K562 (cell line): ENCODE data around the gene TMEM184C. TPM values are rescaled to one million over a fixed set of nuclear protein-coding genes. Genes with fewer than 3 reads are reported as not detected.

ENCODE experiments used
- ATAC-seq: fragments of 200-7000 bp; cut with Tn5 transposase; 3 replicates; pipeline ENCODE4 v1.9.1; 2020; ENCODE audit warnings: moderate library complexity
- BruUV-seq: library from RNA; stranded (reverse); fragments of 400-500 nt; replicated peaks from 2 replicates; lab custom pipeline; 2021; lab: Mats Ljungman, UMichigan
- CTCF ChIA-PET: fragments of 300-600 bp; formaldehyde crosslinking; extraction: SDS; loops from one replicate; lab custom pipeline; 2021; ENCODE audit warnings: low intra/inter-chr PET ratio; lab: Yijun Ruan, JAX
- POLR2A ChIA-PET: fragments of 300-600, 350-650 bp; sonication (Branson Sonifier 250); formaldehyde crosslinking; extraction: SDS; loops from one replicate; lab custom pipeline; 2021; ENCODE audit warnings: antibody characterized with exemption, inconsistent platforms; lab: Yijun Ruan, JAX
- DNase-seq, 4 experiments: peaks; one replicate each; pipeline versions ENCODE4 v3.0.0 to v3.0.0-alpha.2; 2011 to 2018; ENCODE audit warnings: low spot score in 3 of 4, mixed read lengths in 3 of 4; ENCODE audit errors: extremely low read depth in 1 of 4
- FAIRE-seq: peaks from 2 replicates; lab custom pipeline; 2011; peaks lifted over from hg19 to GRCh38; lab: Jason Lieb, UNC
- H2AFZ ChIP-seq: 2 replicates; pipeline ENCODE4 v1.6.0; 2011; ENCODE audit warnings: low read depth, low read length, control low read depth, inconsistent platforms
- H3K27ac ChIP-seq: fragments of 200-600 bp; 3 replicates; pipeline ENCODE4 v1.8.0; 2011; ENCODE audit warnings: low read depth, mild to moderate bottlenecking, control low read depth, inconsistent platforms, low read length, moderate library complexity, mixed read lengths; ENCODE audit errors: extremely low read depth
- H3K27me3 ChIP-seq, 2 experiments: fragments of 300-600 bp in 1 of 2; 2 replicates in 1 of 2; 3 replicates in 1 of 2; pipeline versions ENCODE4 v1.6.0 to v1.8.0; 2011; ENCODE audit warnings: inconsistent platforms in 2 of 2, low read length in 2 of 2, mild to moderate bottlenecking in 1 of 2, mixed read lengths in 1 of 2, moderate library complexity in 1 of 2; ENCODE audit not compliant: control insufficient read depth in 2 of 2, insufficient read depth in 2 of 2
- H3K36me3 ChIP-seq: fragments of 300-600 bp; 3 replicates; pipeline ENCODE4 v1.8.0; 2011; ENCODE audit warnings: mild to moderate bottlenecking, low read length, inconsistent platforms; ENCODE audit not compliant: control insufficient read depth, insufficient read depth
- H3K4me1 ChIP-seq, 2 experiments: fragments of 200-600 bp in 1 of 2; replicated peaks in 1 of 2; 2 replicates in 1 of 2; 3 replicates in 1 of 2; pipeline versions ENCODE4 v1.5.1 to v1.8.0; 2011; ENCODE audit warnings: inconsistent platforms in 2 of 2, low read length in 2 of 2, mild to moderate bottlenecking in 1 of 2, mixed read lengths in 1 of 2, moderate library complexity in 1 of 2; ENCODE audit not compliant: control insufficient read depth in 2 of 2, insufficient read depth in 2 of 2
- H3K4me2 ChIP-seq: 2 replicates; pipeline ENCODE4 v1.6.1; 2011; ENCODE audit warnings: low read length, control low read depth, inconsistent platforms, mixed read lengths; ENCODE audit not compliant: insufficient read depth
- H3K4me3 ChIP-seq: fragments of 200-600 bp; sonication (generic), shearing (Covaris generic); 2 replicates; pipeline ENCODE4 v1.5.1; 2016; ENCODE audit warnings: control low read depth, inconsistent platforms
- H3K79me2 ChIP-seq: fragments of 200-600 bp; 3 replicates; pipeline ENCODE4 v1.8.0; 2011; ENCODE audit warnings: low read length, inconsistent platforms; ENCODE audit not compliant: control insufficient read depth, insufficient read depth
- H3K9ac ChIP-seq, 2 experiments: 2 replicates each; pipeline versions ENCODE4 v1.6.0 to v1.6.1; 2011; ENCODE audit warnings: low read depth in 2 of 2, low read length in 2 of 2, control low read depth in 1 of 2, inconsistent platforms in 1 of 2, mild to moderate bottlenecking in 1 of 2, mixed read lengths in 1 of 2; ENCODE audit not compliant: insufficient read depth in 1 of 2
- H3K9me1 ChIP-seq: one replicate; pipeline ENCODE4 v1.6.0; 2011; ENCODE audit warnings: inconsistent platforms, mild to moderate bottlenecking, low read length, moderate library complexity; ENCODE audit not compliant: control insufficient read depth, insufficient read depth
- H3K9me3 ChIP-seq: replicated peaks from 2 replicates; pipeline ENCODE4 v1.5.1; 2011; ENCODE audit warnings: low read depth, low read length, inconsistent platforms; ENCODE audit not compliant: control insufficient read depth, insufficient read depth
- H4K20me1 ChIP-seq: replicated peaks from 2 replicates; pipeline ENCODE4 v1.6.1; 2011; ENCODE audit warnings: low read length, inconsistent platforms, mixed read lengths; ENCODE audit not compliant: control insufficient read depth, insufficient read depth
- BHLHE40 ChIP-seq: IDR thresholded peaks from 2 replicates; pipeline ENCODE4 v1.6.1; 2011; ENCODE audit warnings: low read length, improper control_type of control experiment
- CCAR2 ChIP-seq: fragments of 200-400 bp; formaldehyde crosslinking; IDR thresholded peaks from 2 replicates; pipeline ENCODE4 v1.6.1; 2017; ENCODE audit warnings: mild to moderate bottlenecking, low read depth, low read length
- FOXP1 ChIP-seq: sonication (generic); formaldehyde crosslinking; IDR thresholded peaks from 2 replicates; pipeline ENCODE4 v1.8.0; 2022; ENCODE audit warnings: mild to moderate bottlenecking, missing genetic modification reagents
- KLF1 ChIP-seq: fragments of 450-650 bp; IDR thresholded peaks from 2 replicates; pipeline ENCODE4 v1.6.1; 2016; ENCODE audit warnings: missing genetic modification characterization, missing compliant biosample characterization
- KLF6 ChIP-seq: fragments of 250-450 bp; sonication (Bioruptor Pico); IDR thresholded peaks from 2 replicates; pipeline ENCODE4 v1.4.0; 2020; ENCODE audit warnings: mild to moderate bottlenecking, moderate library complexity, borderline replicate concordance
- L3MBTL2 ChIP-seq: fragments of 450-650 bp; IDR thresholded peaks from 2 replicates; pipeline ENCODE4 v1.6.1; 2016; ENCODE audit warnings: mild to moderate bottlenecking, moderate library complexity
- MXI1 ChIP-seq: IDR thresholded peaks from 2 replicates; pipeline ENCODE4 v1.6.1; 2011; ENCODE audit warnings: low read depth, mild to moderate bottlenecking, improper control_type of control experiment, low read length
- NFYB ChIP-seq: IDR thresholded peaks from 2 replicates; pipeline ENCODE4 v1.6.1; 2011; ENCODE audit warnings: mild to moderate bottlenecking, moderate library complexity; ENCODE audit not compliant: insufficient read length; ENCODE audit errors: extremely low read depth
- SAP30 ChIP-seq: fragments of 200-600 bp; sonication (generic); IDR thresholded peaks from 2 replicates; pipeline ENCODE4 v1.6.1; 2012; ENCODE audit warnings: borderline replicate concordance, low read depth, mild to moderate bottlenecking, moderate library complexity, low read length, control low read depth, inconsistent platforms; ENCODE audit not compliant: insufficient read depth, poor library complexity, severe bottlenecking
- XRCC4 ChIP-seq: IDR thresholded peaks from one replicate; pipeline ENCODE4 v1.6.1; 2011; ENCODE audit not compliant: insufficient read depth, insufficient read length; ENCODE audit errors: extremely low read depth
- ZC3H4 ChIP-seq: sonication (generic); formaldehyde crosslinking; IDR thresholded peaks from 2 replicates; pipeline ENCODE4 v1.9.0; 2021; ENCODE audit warnings: missing genetic modification reagents, borderline replicate concordance
- ZNF316 ChIP-seq: fragments of 450-650 bp; IDR thresholded peaks from 2 replicates; pipeline ENCODE4 v1.6.1; 2016
- ZNF717 ChIP-seq: fragments of 250-450 bp; sonication (Bioruptor Pico); IDR thresholded peaks from 2 replicates; pipeline ENCODE4 v1.5.0; 2021
- WGBS: fragments of 100-300 bp; shearing (Covaris generic); methylation state at CpG from one replicate; pipeline ENCODE4 v1.1.6; 2016; ENCODE audit warnings: low coverage, mixed read lengths; ENCODE audit not compliant: insufficient coverage; ENCODE audit errors: missing lambda C conversion rate; 5-methylcytosine and 5-hydroxymethylcytosine counted together
- in situ Hi-C: fragments of 300-500 bp; cut with MboI; formaldehyde crosslinking; loops from 4 replicates; pipeline ENCODE4 v1.15.0; 2018; ENCODE audit warnings: inconsistent platforms, mixed read lengths
- intact Hi-C: fragments of 100-400 bp; cut with micrococcal nuclease; formaldehyde crosslinking; loops from 2 replicates; pipeline ENCODE4 v1.14.2; 2022
- polyA plus RNA-seq, 8 experiments: library from polyadenylated mRNA; depleted of rRNA in 4 of 8; stranded (reverse) in 5 of 8; unstranded in 3 of 8; fragments of >200 nt; fragmentation: Nextera tagmentation in 2 of 8; fragmentation: Illumina TruSeq in 1 of 8; extraction: Ambion mirVana in 2 of 8; extraction: Trizol in 1 of 8; gene quantifications; 2 replicates each; pipeline versions ENCODE4 v1.2.1 to v1.2.3, GENCODE V29; 2011 to 2014; ENCODE audit warnings: inconsistent platforms in 1 of 8, missing spikeins in 1 of 8
- total RNA-seq, 7 experiments: library from RNA; depleted of rRNA in 6 of 7; stranded (reverse); fragments of >200 nt in 6 of 7; fragmentation: Illumina TruSeq in 2 of 7; extraction: Trizol in 2 of 7; gene quantifications; 2 replicates each; pipeline versions ENCODE4 v1.2.1 to v1.2.3, GENCODE V29; 2011 to 2021; ENCODE audit warnings: low replicate concordance in 1 of 7
- TF ChIP-seq, protein P1 (sequence below): fragments of 250-450 bp; sonication (Bioruptor Pico); IDR thresholded peaks from 2 replicates; pipeline ENCODE4 v1.5.0; 2020; ENCODE audit warnings: mild to moderate bottlenecking, borderline replicate concordance
- TF ChIP-seq, protein P2 (sequence below): fragments of 450-650 bp; formaldehyde crosslinking; IDR thresholded peaks from 2 replicates; pipeline ENCODE4 v1.4.0; 2020; ENCODE audit warnings: mild to moderate bottlenecking, mixed read lengths

TMEM184C gene
- total and polyA plus RNA-seq, 9 of the 15 experiments (the other 6 are each of a cell fraction or from before 2014, with no cell fraction given) = 3.9 to 24.2 (median 18.2) TPM

DNA sequence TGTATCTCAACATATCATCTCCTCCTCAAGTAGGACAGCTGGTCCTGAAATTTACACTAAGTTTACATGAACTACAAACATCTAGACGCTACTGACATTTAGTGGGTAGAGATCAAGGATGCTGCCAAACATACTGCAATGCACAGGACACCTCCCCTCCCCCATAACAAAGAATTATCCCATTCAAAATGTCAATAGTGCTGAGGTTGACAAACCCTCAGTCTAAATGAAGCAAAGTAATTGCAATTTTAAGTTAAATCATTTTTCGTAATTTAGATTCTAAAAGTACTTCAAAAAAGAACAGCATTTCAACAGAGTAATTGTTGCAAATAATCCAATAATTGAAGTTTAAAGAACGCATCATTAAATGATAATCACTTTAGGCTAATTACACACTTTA is 65.6 kb downstream of the TMEM184C start:
- WGBS = 8% methylated on average over 3 of the region's 3 CpGs
- peak overlapping the region; percentile 96; the same call in 1 of the 2 replicates for H2AFZ ChIP-seq

DNA sequence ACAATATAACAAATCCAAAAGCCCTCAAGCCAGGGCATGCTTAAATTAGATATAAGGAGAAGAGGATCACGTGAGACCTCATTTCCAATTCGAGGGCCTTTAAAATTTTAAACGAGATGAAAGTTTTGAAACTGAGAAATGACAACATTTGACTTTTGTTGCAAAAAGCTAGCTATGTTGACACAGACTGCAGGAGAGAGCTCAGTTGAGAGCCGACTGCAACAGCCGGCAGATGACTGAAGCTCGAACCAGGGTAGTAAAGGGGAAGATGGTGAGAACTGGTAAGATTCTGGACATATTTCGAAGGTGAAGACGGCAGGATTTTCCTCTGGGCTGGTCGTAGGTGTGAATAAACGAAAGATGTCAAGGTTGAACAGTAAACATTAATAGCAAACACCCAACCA is 66.0 kb downstream of the TMEM184C start:
- TF ChIP-seq SAP30 (peak; percentile 10), ZC3H4 (CRISPR knock-in tag) (no peak), BHLHE40 (peak; percentile 43; the same call in 1 of the 2 replicates), ZNF717 (CRISPR knock-in tag) (no peak), L3MBTL2 (no peak)
- TF ChIP-seq, protein P1, sequence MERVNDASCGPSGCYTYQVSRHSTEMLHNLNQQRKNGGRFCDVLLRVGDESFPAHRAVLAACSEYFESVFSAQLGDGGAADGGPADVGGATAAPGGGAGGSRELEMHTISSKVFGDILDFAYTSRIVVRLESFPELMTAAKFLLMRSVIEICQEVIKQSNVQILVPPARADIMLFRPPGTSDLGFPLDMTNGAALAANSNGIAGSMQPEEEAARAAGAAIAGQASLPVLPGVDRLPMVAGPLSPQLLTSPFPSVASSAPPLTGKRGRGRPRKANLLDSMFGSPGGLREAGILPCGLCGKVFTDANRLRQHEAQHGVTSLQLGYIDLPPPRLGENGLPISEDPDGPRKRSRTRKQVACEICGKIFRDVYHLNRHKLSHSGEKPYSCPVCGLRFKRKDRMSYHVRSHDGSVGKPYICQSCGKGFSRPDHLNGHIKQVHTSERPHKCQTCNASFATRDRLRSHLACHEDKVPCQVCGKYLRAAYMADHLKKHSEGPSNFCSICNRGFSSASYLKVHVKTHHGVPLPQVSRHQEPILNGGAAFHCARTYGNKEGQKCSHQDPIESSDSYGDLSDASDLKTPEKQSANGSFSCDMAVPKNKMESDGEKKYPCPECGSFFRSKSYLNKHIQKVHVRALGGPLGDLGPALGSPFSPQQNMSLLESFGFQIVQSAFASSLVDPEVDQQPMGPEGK (CRISPR knock-in tag) = no peak
- TF ChIP-seq, protein P2, sequence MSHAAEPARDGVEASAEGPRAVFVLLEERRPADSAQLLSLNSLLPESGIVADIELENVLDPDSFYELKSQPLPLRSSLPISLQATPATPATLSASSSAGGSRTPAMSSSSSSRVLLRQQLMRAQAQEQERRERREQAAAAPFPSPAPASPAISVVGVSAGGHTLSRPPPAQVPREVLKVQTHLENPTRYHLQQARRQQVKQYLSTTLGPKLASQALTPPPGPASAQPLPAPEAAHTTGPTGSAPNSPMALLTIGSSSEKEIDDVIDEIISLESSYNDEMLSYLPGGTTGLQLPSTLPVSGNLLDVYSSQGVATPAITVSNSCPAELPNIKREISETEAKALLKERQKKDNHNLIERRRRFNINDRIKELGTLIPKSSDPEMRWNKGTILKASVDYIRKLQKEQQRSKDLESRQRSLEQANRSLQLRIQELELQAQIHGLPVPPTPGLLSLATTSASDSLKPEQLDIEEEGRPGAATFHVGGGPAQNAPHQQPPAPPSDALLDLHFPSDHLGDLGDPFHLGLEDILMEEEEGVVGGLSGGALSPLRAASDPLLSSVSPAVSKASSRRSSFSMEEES = peak; percentile 51
- peaks cover 32% of the 10 kb centered on the region for H3K79me2 ChIP-seq
- H3K36me3 ChIP-seq = peaks cover 17% of the 10 kb centered on the region; the same call in 2 of the 3 replicates
- H3K4me3 ChIP-seq = peak overlapping the region; percentile 79
- FAIRE-seq = peak; percentile 26
- peak overlapping the region; percentile 89 for H3K27ac ChIP-seq
- peaks cover 4 to 7% of the 10 kb centered on the region in 2 experiments; a peak in 3 of 5 replicates for H3K4me1 ChIP-seq
- peak overlapping the region; percentile 84 for H3K4me2 ChIP-seq
- ChIA-PET CTCF (no interaction called here), POLR2A (interaction anchor here (1.4 to 2.3 kb wide), 3 partner anchors 10 to 67 kb away, joined by 3 to 11 read pairs (median 7); partner anchors contain the start of gene TMEM184C)
- intact Hi-C loops = no loop called here
- no peaks in the 10 kb centered on the region for H4K20me1 ChIP-seq
- in situ Hi-C loops = no loop called here
- peak in 3 of 4 experiments; percentile 9 to 21 (median 20) for DNase-seq
- peak; percentile 41 for ATAC-seq
- H2AFZ ChIP-seq = peak overlapping the region; percentile 96
- no peaks in the 10 kb centered on the region for H3K9me1 ChIP-seq
- 0% methylated on average over 10 of the region's 10 CpGs for WGBS
- H3K9me3 ChIP-seq = no peaks in the 10 kb centered on the region
- H3K27me3 ChIP-seq = no peaks in the 10 kb centered on the region
- H3K9ac ChIP-seq = peak overlapping the region; percentile 84 to 97; a peak in 3 of 4 replicates
- BruUV-seq = TSS peak; percentile 62

More for the DNA sequence above, 65.6 kb downstream of the TMEM184C start:
- H3K9ac ChIP-seq = peak overlapping the region in 1 of 2 experiments; percentile 84; a peak in 2 of 4 replicates
- no peaks in the 10 kb centered on the region for H3K9me3 ChIP-seq
- H3K4me2 ChIP-seq = peak overlapping the region; percentile 84
- H3K9me1 ChIP-seq = no peaks in the 10 kb centered on the region
- no peak for FAIRE-seq
- TF ChIP-seq CCAR2 = no peak
- TF ChIP-seq NFYB = no peak
- no peak for TF ChIP-seq MXI1
- no peak for TF ChIP-seq XRCC4
- peak; percentile 60 for TF ChIP-seq ZNF316
- TF ChIP-seq KLF6 (CRISPR knock-in tag) = no peak
- no peak for TF ChIP-seq KLF1 (tag)
- TF ChIP-seq FOXP1 (CRISPR knock-in tag) = no peak
- intact Hi-C loops (no loop called here), in situ Hi-C loops (no loop called here)
- peaks cover 4 to 7% of the 10 kb centered on the region in 2 experiments; a peak in 3 of 5 replicates for H3K4me1 ChIP-seq
- no peak overlapping the region for H3K27ac ChIP-seq
- ChIA-PET POLR2A (interaction anchor here (2.3 kb wide), 1 partner anchor 14 kb away, joined by 11 read pairs; no protein-coding TSS in a partner anchor), CTCF (no interaction called here)
- H3K27me3 ChIP-seq = no peaks in the 10 kb centered on the region
- peaks cover 32% of the 10 kb centered on the region for H3K79me2 ChIP-seq
- H3K4me3 ChIP-seq = peak overlapping the region; percentile 79
- H4K20me1 ChIP-seq = no peaks in the 10 kb centered on the region
- peak in 1 of 4 experiments; percentile 4 for DNase-seq
- H3K36me3 ChIP-seq = peaks cover 21% of the 10 kb centered on the region; the same call in 2 of the 3 replicates
- BruUV-seq = no TSS peak
- ATAC-seq = no peak
